ENCODE results near the gene ATP2B2.

Gene ATP2B2

DNA sequence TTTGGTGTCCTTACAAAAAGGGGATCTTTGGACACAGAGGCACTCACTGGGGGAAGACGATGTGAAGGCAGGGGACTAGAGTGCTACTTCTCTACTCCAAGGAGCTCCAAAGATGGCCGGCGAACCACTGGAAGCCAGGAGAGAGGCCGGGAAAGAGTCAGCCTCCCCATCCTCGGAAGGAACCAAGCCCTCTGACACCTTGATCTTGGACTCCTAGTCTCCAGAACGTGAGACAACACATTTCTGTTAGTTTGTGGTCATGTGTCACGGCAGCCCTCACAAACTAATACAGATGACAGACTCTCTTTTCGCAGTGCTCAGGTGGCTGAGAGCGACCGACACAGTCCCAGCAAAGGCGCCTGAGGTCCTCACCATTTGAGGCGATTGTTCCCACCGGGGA is 24.4 kb upstream of the ATP2B2 start:
- no peak overlapping the region for H3K27ac ChIP-seq (ENCODE audit: low read length)
- H3K9me3 ChIP-seq (ENCODE audit: control insufficient read depth in 1 of 2, low read length in 2 of 2): no peaks in the 10 kb centered on the region
- no peaks in the 10 kb centered on the region for H3K4me1 ChIP-seq (ENCODE audit: control insufficient read depth in 1 of 2, insufficient read depth in 2 of 2, low read length in 2 of 2)
- no peaks in the 10 kb centered on the region for H3K27me3 ChIP-seq (ENCODE audit: low read depth, low read length)
- no peaks in the 10 kb centered on the region for H3K36me3 ChIP-seq (ENCODE audit: control insufficient read depth in 1 of 2, insufficient read depth in 2 of 2, low read length in 2 of 2)
- no peak overlapping the region for H3K4me3 ChIP-seq (ENCODE audit: low read depth in 1 of 2, low read length in 2 of 2)

GRCh38 chr3:10528046-10528445 is 22.7 kb upstream of the ATP2B2 start:
- H3K36me3 ChIP-seq (ENCODE audit: control insufficient read depth in 1 of 2, insufficient read depth in 2 of 2, low read length in 2 of 2): no peaks in the 10 kb centered on the region
- H3K27me3 ChIP-seq (ENCODE audit: low read depth, low read length): no peaks in the 10 kb centered on the region
- H3K4me1 ChIP-seq (ENCODE audit: control insufficient read depth in 1 of 2, insufficient read depth in 2 of 2, low read length in 2 of 2): no peaks in the 10 kb centered on the region
- H3K4me3 ChIP-seq (ENCODE audit: low read depth in 1 of 2, low read length in 2 of 2): no peak overlapping the region
- H3K9me3 ChIP-seq (ENCODE audit: control insufficient read depth in 1 of 2, low read length in 2 of 2): no peaks in the 10 kb centered on the region
- H3K27ac ChIP-seq (ENCODE audit: low read length): no peak overlapping the region

DNA sequence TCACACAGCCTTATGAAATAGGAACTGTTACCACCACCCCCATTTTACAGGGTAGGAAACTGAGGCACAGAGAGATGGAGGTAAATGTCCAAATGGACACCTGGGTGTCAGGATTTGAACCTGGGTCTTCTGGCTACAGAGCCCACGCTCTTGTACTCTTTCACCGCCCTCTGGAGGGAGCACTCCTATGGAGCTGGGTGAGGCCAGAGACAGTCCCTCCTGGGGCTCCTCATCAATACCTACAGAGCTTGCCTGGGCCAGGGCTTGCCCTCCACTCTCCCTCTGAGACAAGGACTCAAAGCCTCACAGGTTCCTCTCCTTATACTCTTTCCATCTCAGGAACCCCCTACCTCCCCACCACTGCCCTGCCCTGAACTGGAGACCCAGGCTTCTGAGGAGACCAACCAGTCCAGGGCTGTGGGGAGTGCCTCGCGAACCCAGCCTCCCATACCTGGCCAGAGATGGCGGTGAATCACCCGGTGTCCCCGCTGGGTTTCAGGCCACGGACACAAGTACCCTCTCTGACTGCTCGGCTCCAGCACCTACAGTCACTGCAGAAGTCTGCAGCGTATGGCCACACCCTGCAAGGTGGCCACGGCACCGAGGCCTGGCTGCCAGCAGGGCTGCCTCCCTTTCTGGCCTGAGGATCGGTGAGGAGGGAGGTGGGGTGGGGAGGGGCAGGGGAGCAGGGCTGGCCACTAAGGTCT is 22.1 kb upstream of the ATP2B2 start:
- Histone ChIP-seq H3K36me3 (ENCODE audit: control insufficient read depth in 1 of 2, insufficient read depth in 2 of 2, low read length in 2 of 2) (no peaks in the 10 kb centered on the region), H3K9me3 (ENCODE audit: control insufficient read depth in 1 of 2, low read length in 2 of 2) (no peaks in the 10 kb centered on the region), H3K27ac (ENCODE audit: low read length) (no peak overlapping the region), H3K4me1 (ENCODE audit: control insufficient read depth in 1 of 2, insufficient read depth in 2 of 2, low read length in 2 of 2) (no peaks in the 10 kb centered on the region), H3K27me3 (ENCODE audit: low read depth, low read length) (no peaks in the 10 kb centered on the region), H3K4me3 (ENCODE audit: low read depth in 1 of 2, low read length in 2 of 2) (no peak overlapping the region)

- Histone ChIP-seq H3K27me3 (ENCODE audit: low read depth, low read length) (no peaks in the 10 kb centered on the region), H3K4me1 (ENCODE audit: control insufficient read depth in 1 of 2, insufficient read depth in 2 of 2, low read length in 2 of 2) (no peaks in the 10 kb centered on the region), H3K36me3 (ENCODE audit: control insufficient read depth in 1 of 2, insufficient read depth in 2 of 2, low read length in 2 of 2) (no peaks in the 10 kb centered on the region), H3K9me3 (ENCODE audit: control insufficient read depth in 1 of 2, low read length in 2 of 2) (no peaks in the 10 kb centered on the region), H3K27ac (ENCODE audit: low read length) (no peak overlapping the region), H3K4me3 (ENCODE audit: low read depth in 1 of 2, low read length in 2 of 2) (no peak overlapping the region)
Observed at GRCh38 chr3:10526366-10526765, 21.0 kb upstream of the ATP2B2 start.

DNA sequence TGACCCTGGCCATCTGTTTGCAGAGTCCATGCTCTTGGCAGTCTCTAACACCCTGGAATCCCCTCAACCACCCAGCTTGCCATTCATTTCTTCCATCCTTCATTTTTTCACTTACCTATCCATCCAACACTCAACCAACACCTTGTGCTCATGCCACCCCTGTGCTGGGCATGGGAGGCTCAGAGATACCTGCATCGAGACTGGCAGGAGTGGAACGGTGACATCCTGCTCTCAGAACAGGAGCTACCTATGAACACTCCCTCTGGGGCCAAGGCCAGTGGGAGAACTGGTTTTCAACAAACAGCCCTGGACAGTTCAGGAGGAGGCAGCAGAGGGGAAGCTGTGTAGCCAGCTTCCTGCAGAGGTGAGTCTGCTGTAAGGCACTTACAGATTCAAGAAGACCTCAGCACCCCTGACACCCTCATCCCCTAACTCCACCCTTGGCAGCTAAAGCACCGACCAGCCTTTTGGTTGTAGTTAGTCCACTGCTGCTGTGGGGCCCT is 19.5 kb upstream of the ATP2B2 start:
- no peaks in the 10 kb centered on the region for H3K27me3 ChIP-seq (ENCODE audit: low read depth, low read length)
- H3K9me3 ChIP-seq (ENCODE audit: control insufficient read depth in 1 of 2, low read length in 2 of 2): no peaks in the 10 kb centered on the region
- no peak overlapping the region for H3K4me3 ChIP-seq (ENCODE audit: low read depth in 1 of 2, low read length in 2 of 2)
- no peak overlapping the region for H3K27ac ChIP-seq (ENCODE audit: low read length)
- no peaks in the 10 kb centered on the region for H3K4me1 ChIP-seq (ENCODE audit: control insufficient read depth in 1 of 2, insufficient read depth in 2 of 2, low read length in 2 of 2)
- no peaks in the 10 kb centered on the region for H3K36me3 ChIP-seq (ENCODE audit: control insufficient read depth in 1 of 2, insufficient read depth in 2 of 2, low read length in 2 of 2)

- no peaks in the 10 kb centered on the region for H3K36me3 ChIP-seq (ENCODE audit: control insufficient read depth in 1 of 2, insufficient read depth in 2 of 2, low read length in 2 of 2)
- no peaks in the 10 kb centered on the region for H3K4me1 ChIP-seq (ENCODE audit: control insufficient read depth in 1 of 2, insufficient read depth in 2 of 2, low read length in 2 of 2)
- H3K4me3 ChIP-seq (ENCODE audit: low read depth in 1 of 2, low read length in 2 of 2): no peak overlapping the region
- H3K9me3 ChIP-seq (ENCODE audit: control insufficient read depth in 1 of 2, low read length in 2 of 2): no peaks in the 10 kb centered on the region
- H3K27me3 ChIP-seq (ENCODE audit: low read depth, low read length): no peaks in the 10 kb centered on the region
- H3K27ac ChIP-seq (ENCODE audit: low read length): no peak overlapping the region
Observed at GRCh38 chr3:10524270-10524669, 18.9 kb upstream of the ATP2B2 start.

- H3K27me3 ChIP-seq (ENCODE audit: low read depth, low read length): no peaks in the 10 kb centered on the region
- H3K36me3 ChIP-seq (ENCODE audit: control insufficient read depth in 1 of 2, insufficient read depth in 2 of 2, low read length in 2 of 2): no peaks in the 10 kb centered on the region
- no peak overlapping the region for H3K4me3 ChIP-seq (ENCODE audit: low read depth in 1 of 2, low read length in 2 of 2)
- H3K27ac ChIP-seq (ENCODE audit: low read length): no peak overlapping the region
- no peaks in the 10 kb centered on the region for H3K9me3 ChIP-seq (ENCODE audit: control insufficient read depth in 1 of 2, low read length in 2 of 2)
- H3K4me1 ChIP-seq (ENCODE audit: control insufficient read depth in 1 of 2, insufficient read depth in 2 of 2, low read length in 2 of 2): no peaks in the 10 kb centered on the region
Observed at GRCh38 chr3:10523561-10523960, 18.2 kb upstream of the ATP2B2 start.

GRCh38 chr3:10522646-10523303 is 17.4 kb upstream of the ATP2B2 start:
- H3K4me3 ChIP-seq (ENCODE audit: low read depth in 1 of 2, low read length in 2 of 2): no peak overlapping the region
- no peak overlapping the region for H3K27ac ChIP-seq (ENCODE audit: low read length)
- H3K36me3 ChIP-seq (ENCODE audit: control insufficient read depth in 1 of 2, insufficient read depth in 2 of 2, low read length in 2 of 2): no peaks in the 10 kb centered on the region
- H3K27me3 ChIP-seq (ENCODE audit: low read depth, low read length): no peaks in the 10 kb centered on the region
- H3K4me1 ChIP-seq (ENCODE audit: control insufficient read depth in 1 of 2, insufficient read depth in 2 of 2, low read length in 2 of 2): no peaks in the 10 kb centered on the region
- H3K9me3 ChIP-seq (ENCODE audit: control insufficient read depth in 1 of 2, low read length in 2 of 2): no peaks in the 10 kb centered on the region

DNA sequence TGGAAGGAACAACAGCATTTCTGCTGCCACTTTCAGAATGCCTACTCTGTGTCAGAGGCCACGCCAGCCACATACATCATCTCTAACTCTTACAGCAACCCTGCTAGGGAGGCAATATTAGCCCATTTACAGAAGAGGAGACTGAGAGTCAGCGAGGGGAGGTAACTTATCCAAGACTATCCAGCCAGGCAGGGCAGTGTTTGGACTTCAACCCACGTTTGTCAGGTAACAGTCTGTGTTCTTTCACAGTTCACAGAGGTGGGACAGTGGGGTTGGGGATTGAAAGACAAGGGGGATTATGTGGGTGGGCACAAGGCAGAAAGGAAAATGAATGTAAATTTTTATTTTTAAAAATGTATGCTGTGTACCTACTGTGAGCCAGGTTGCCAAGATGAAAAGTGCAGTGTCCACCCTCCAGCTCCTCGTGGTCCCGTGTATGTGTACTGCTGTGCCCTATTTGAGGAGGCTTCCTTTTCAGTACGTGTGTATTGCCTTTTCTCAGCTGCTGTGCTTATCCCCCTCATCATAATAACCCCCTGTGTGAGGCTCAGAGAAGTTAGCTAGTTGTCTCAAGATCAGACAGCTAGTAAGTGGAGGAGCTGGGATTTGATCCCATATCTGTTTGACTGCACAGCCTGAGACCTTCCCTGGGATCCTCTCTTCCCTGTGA is 16.5 kb upstream of the ATP2B2 start:
- Histone ChIP-seq H3K9me3 (ENCODE audit: control insufficient read depth in 1 of 2, low read length in 2 of 2) (no peaks in the 10 kb centered on the region), H3K36me3 (ENCODE audit: control insufficient read depth in 1 of 2, insufficient read depth in 2 of 2, low read length in 2 of 2) (no peaks in the 10 kb centered on the region), H3K27me3 (ENCODE audit: low read depth, low read length) (no peaks in the 10 kb centered on the region), H3K4me1 (ENCODE audit: control insufficient read depth in 1 of 2, insufficient read depth in 2 of 2, low read length in 2 of 2) (peaks cover 0 to 5% of the 10 kb centered on the region in 2 donors), H3K4me3 (ENCODE audit: low read depth in 1 of 2, low read length in 2 of 2) (no peak overlapping the region), H3K27ac (ENCODE audit: low read length) (no peak overlapping the region)

- H3K36me3 ChIP-seq (ENCODE audit: control insufficient read depth in 1 of 2, insufficient read depth in 2 of 2, low read length in 2 of 2): no peaks in the 10 kb centered on the region
- peaks cover 0 to 6% of the 10 kb centered on the region in 2 donors for H3K4me1 ChIP-seq (ENCODE audit: control insufficient read depth in 1 of 2, insufficient read depth in 2 of 2, low read length in 2 of 2)
- H3K27ac ChIP-seq (ENCODE audit: low read length): no peak overlapping the region
- no peak overlapping the region for H3K4me3 ChIP-seq (ENCODE audit: low read depth in 1 of 2, low read length in 2 of 2)
- H3K27me3 ChIP-seq (ENCODE audit: low read depth, low read length): no peaks in the 10 kb centered on the region
- no peaks in the 10 kb centered on the region for H3K9me3 ChIP-seq (ENCODE audit: control insufficient read depth in 1 of 2, low read length in 2 of 2)
Observed at GRCh38 chr3:10520072-10520471, 14.7 kb upstream of the ATP2B2 start.

DNA sequence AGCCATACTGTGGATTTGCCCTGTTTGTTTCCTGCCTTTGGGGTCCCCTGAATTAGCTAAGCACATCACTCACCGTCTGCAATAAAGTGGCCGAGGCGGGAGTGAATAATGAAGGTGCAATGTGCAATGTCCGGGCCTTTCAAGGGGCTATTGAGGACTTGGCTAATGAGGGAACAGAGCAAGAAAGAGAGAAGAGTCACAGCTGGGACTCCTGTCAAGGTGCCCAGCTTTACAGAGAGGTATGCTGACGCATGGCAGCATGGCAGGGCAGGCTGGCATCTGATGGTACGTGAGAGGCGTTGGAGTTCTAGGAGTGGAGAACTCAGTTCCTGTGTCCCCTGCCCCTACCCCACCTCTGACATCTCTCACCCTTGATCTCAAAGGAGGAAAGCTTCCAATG is 13.8 kb upstream of the ATP2B2 start:
- H3K36me3 ChIP-seq (ENCODE audit: control insufficient read depth in 1 of 2, insufficient read depth in 2 of 2, low read length in 2 of 2): no peaks in the 10 kb centered on the region
- H3K27me3 ChIP-seq (ENCODE audit: low read depth, low read length): no peaks in the 10 kb centered on the region
- H3K4me3 ChIP-seq (ENCODE audit: low read depth in 1 of 2, low read length in 2 of 2): no peak overlapping the region
- no peak overlapping the region for H3K27ac ChIP-seq (ENCODE audit: low read length)
- H3K4me1 ChIP-seq (ENCODE audit: control insufficient read depth in 1 of 2, insufficient read depth in 2 of 2, low read length in 2 of 2): peaks cover 0 to 6% of the 10 kb centered on the region in 2 donors
- no peaks in the 10 kb centered on the region for H3K9me3 ChIP-seq (ENCODE audit: control insufficient read depth in 1 of 2, low read length in 2 of 2)
